NCI-H2196 (cell line): ENCODE data around the gene CHD1L.
"Not testable (repeated sequence)": the region's sequence is repeated elsewhere in the genome, so short reads cannot be mapped to it uniquely, and the experiment has no call there.

Experiments used
- DNase-seq: peaks from one replicate; lab custom pipeline; 2025; ENCODE audit not compliant: unreplicated experiment; lab: John Stamatoyannopoulos, UW

CHD1L gene

GRCh38 chr1:147264158-147264768, 21.8 kb downstream of the CHD1L start:
- DNase-seq, result no peak

GRCh38 chr1:147266381-147266780, 23.9 kb downstream of the CHD1L start:
- DNase-seq, result no peak

DNA sequence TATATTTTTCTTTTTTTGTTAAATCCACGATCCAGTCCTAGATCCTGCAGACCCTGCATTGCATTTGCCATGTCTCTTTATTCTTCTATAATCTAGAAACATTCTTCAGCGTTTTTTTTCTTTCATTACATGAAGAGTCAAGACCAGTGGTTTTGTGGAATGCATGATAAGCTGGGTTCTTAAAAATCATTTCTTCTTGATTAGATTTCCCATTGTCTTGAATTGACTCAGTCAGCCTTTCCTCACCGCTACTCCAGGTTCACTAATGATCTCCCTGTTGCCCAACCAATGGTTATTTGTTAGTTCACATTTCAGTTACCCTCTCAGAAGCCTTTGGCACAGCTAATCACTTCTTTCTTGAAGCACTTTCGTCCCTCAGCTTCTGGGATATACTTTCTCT, 25.2 kb downstream of the CHD1L start:
- no peak for DNase-seq

GRCh38 chr1:147270721-147271120, 28.2 kb downstream of the CHD1L start:
- no peak for DNase-seq

- DNase-seq, result peak; percentile 9
These were observed 29.6 kb downstream of the CHD1L start for GRCh38 chr1:147272042-147272441.

DNA sequence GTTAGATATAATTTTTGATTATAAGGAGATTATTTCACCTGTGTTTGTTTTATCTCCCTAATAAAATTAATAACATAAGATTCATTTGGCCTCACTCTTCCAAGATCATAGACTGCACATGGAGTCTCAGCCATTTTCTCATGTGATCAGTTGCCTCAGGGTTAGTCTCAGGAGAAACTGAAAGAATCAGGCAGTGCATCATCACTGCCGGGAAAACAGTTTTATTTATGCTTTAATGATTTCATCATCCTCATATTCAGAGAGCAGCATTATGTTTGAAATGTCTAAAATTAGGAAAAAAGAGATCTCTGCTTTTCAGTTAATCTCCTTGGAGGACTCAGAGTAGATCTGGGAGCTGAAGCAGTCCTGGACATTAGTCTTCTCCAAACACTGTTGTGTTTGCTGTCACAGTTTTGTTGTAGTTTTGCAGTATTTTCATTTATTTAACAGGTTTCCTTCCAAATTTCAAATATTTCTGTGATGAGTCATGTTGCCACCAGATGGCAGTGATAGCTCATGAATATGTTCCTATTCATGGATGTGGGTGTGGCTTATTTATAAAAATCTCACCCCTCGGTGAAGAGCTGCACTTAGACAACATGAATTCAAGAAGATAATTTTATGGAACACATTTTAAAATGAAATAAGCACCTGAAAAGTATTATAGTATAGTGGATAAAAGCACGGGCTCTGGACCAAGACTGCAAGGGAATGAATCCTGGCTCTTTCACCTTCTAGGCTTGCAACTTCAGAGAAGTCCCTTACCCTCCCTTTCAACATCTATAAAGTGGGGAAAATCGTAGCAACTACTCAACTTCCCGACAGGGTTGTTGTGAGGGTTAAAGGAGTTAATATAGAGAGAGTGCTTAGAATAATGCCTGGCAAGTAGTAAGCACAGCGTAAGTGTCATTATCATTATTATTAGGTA, 31.2 kb downstream of the CHD1L start:
- DNase-seq, result peak; percentile 58

- no peak for DNase-seq
These were observed 39.5 kb downstream of the CHD1L start for GRCh38 chr1:147281950-147282349.

DNA sequence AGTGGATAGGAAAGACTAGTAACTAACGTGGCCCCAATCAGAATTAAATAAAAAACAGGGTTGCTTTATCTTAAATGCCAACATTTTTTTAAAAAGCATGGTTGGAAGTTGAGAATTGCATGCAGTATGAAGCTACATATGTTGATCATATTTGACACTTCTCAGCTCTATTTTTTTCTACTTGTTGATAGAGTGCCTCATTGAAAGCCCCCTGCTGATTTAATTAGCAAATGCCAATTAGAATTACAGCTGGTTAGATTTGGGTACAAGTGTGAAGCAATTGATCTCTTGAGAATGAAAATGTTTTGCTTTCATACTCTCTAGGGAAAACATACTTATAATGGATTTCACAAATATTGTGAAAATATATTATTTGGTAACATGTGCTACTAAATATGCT, 40.5 kb downstream of the CHD1L start:
- no peak for DNase-seq

DNA sequence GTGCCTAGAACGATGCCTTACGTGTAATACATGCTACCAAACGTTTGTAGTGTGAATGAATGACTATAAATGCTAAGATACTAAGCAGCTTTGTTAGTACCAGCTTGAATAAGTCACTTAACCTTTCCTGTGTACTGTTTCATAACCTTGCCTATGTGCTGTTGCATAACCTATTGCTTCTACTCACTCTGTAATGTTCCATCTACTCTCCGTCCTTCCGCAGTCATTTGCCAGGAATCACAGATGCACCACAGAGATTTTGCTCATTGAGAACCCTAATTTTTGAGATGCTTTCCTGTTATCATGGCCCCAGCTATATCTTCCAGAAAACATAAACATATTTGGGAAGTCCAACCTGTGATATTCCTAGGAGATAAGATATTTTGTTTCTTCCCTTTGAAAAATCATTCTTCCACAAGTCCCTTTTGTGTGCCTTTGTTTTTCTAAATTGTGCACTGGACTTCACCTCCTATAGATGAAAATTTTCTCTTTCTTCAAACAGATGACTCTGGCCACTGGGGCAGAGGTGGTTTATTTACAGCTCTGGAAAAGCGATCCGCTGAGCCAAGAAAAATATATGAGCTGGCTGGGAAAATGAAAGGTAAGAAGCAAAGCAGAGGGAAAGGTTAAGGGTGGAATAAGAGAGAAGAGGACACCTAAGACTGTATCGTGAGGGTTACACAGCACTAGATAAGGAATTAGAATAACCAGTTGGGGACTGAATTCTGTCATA, 44.8 kb downstream of the CHD1L start:
- no peak for DNase-seq

- no peak for DNase-seq
These were observed 49.5 kb downstream of the CHD1L start for GRCh38 chr1:147292012-147292411.

GRCh38 chr1:147292631-147293251, 50.3 kb downstream of the CHD1L start:
- DNase-seq, result no peak

DNA sequence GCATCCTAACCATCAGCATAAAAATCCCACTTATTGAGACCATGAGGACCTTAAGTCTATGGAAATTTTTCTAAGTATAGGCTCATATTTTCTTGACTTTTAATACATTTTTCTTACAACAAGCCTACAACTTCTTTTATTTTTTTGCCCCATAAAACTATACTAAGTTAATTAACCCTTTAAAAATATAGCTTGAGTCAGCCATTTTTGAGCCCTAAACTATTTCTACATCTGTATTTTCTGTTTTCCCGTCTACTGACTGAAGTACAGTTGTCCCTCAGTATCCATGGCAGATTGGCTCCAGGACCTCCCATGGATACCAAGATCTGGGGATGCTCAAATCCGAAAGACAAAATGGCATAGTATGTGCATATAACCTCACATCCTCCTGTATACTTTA, 55.0 kb downstream of the CHD1L start:
- no peak for DNase-seq

GRCh38 chr1:147305803-147306202, 63.3 kb downstream of the CHD1L start:
- not testable (repeated sequence) for DNase-seq

DNA sequence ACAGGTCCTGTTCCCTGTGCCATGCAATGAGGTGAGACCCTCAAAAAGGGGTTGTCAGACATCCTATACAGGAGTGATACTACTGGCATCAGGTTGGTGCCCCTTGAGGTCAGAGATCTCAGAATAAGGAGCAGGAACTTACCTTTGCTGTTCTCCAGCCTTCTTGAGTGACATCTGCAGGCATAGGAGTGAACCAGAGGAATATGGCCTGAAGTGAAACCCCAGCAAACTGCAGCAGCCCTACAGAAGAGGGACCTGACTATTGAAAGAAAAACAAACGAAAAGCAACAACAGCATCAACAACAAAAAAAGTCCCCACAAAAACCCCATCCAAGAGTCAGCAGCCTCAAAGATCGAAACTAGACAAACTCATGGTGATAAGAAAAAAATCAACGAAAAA, 74.5 kb downstream of the CHD1L start:
- no peak for DNase-seq

DNA sequence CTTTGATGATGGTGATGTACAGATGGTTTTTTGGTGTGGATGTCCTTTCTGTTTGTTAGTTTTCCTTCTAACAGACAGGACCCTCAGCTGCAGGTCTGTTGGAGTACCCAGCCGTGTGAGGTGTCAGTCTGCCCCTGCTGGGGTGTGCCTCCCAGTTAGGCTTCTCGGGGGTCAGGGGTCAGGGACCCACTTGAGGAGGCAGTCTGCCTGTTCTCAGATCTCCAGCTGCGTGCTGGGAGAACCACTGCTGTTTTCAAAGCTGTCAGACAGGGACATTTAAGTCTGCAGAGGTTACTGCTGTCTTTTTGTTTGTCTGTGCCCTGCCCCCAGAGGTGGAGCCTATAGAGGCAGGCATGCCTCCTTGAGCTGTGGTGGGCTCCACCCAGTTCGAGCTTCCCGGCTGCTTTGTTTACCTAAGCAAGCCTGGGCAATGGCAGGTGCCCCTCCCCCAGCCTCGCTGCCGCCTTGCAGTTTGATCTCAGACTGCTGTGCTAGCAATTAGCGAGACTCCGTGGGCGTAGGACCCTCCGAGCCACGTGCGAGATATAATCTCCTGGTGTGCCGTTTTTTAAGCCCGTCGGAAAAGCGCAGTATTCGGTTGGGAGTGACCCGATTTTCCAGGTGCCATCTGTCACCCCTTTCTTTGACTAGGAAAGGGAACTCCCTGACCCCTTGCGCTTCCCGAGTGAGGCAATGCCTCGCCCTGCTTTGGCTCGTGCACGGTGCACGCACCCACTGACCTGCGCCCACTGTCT, 84.6 kb downstream of the CHD1L start:
- not testable (repeated sequence) for DNase-seq

- no peak for DNase-seq
These were observed 91.8 kb downstream of the CHD1L start for GRCh38 chr1:147334292-147334691.

GRCh38 chr1:147336291-147336690, 93.8 kb downstream of the CHD1L start:
- DNase-seq, result no peak

DNA sequence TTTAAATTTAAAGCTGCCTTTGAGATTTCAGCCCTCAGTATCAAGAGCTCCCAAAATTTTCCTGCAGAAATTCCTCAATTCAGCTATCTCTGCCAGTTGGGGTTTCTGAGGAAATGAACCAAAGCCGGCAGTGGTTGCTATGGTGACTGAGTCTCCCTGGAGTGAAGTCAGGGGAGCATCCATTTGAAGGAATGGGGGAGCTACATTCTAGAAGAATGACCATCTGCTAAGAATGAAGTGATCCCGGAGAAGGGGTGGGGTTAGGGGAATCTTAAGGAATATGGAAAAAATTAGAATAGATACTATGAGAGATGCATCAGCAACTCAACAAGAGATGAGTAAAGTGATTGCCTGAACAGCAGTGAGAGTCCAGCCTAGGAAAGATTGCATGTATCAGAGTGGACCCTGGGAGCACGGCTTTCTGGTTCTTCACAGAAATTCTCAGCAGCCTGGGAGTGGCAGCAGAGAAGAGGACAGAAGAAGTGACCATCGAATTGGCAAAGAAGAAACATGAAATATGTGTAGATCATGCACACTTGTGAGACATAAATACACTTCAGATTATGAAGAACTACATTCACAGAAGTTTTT, 94.7 kb downstream of the CHD1L start:
- no peak for DNase-seq

DNA sequence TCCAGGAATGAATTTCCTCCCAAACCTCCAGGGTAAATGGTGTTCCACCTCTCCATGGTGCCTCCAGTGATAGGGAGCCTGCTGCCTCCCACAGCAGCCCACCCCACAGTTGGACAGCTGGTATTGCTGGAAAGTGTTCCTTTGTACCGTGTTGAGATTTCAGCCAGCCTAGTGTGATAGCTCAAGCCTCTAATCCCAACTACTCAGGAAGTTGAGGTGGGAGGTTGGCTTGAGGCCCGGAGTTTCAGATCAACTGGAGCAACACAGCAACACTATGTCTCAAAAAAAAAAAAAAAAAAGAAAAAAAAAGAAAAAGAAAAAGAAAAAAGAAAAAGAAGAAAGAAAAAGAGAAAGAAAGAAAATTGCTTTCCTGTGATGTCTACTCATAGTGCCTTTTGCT, 96.1 kb downstream of the CHD1L start:
- DNase-seq, result no peak

- no peak for DNase-seq
These were observed 98.8 kb downstream of the CHD1L start for GRCh38 chr1:147341246-147341645.
